ENCODE results near the gene BATF2.
A peak's percentile ranks its signal among the peaks of the same experiment; 100 is the strongest.

DNA sequence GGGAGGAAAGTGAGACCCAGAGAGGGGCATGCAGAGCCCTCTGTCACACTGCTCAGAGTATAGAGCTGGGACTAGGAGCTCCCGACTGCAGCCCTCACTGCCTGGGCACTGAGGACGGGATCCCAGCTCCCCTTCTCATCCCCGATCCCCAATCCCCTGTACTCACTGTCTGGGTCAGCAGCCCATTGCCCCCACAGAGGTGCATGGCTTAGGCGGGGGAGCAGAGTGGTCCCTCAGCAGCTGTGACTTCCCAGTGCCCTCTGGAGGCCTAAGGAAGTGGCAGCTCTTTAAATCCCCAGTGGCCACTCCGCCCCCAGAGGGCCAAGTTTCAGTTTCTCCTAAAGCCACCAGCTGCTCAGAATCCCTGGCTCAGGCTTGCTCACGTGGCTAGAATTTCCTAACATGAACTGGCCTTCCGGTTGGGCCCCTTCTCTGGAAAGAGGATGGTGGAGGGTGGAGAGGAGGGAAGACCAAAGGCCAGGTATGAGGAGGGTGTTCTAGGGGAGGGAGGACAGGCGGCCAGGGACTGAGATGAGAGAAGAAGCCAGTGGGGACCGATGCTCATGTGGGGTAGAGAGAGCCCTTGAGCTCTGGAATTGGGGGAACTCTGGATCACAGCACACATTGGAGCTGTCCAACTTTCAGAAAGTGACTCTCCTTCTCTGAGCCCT, at the start of gene BATF2:
- TF ChIP-seq, protein P1, sequence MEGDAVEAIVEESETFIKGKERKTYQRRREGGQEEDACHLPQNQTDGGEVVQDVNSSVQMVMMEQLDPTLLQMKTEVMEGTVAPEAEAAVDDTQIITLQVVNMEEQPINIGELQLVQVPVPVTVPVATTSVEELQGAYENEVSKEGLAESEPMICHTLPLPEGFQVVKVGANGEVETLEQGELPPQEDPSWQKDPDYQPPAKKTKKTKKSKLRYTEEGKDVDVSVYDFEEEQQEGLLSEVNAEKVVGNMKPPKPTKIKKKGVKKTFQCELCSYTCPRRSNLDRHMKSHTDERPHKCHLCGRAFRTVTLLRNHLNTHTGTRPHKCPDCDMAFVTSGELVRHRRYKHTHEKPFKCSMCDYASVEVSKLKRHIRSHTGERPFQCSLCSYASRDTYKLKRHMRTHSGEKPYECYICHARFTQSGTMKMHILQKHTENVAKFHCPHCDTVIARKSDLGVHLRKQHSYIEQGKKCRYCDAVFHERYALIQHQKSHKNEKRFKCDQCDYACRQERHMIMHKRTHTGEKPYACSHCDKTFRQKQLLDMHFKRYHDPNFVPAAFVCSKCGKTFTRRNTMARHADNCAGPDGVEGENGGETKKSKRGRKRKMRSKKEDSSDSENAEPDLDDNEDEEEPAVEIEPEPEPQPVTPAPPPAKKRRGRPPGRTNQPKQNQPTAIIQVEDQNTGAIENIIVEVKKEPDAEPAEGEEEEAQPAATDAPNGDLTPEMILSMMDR (IDR thresholded peaks at IDR 0.05; ENCODE audit: low read depth, low read length, missing input control) = peak; percentile 58
- TF ChIP-seq, protein P2, sequence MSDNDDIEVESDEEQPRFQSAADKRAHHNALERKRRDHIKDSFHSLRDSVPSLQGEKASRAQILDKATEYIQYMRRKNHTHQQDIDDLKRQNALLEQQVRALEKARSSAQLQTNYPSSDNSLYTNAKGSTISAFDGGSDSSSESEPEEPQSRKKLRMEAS (IDR thresholded peaks at IDR 0.05) = peak; percentile 90
- TF ChIP-seq SP1 (IDR thresholded peaks at IDR 0.05) (peak; percentile 74), GABPA (IDR thresholded peaks at IDR 0.05 in 1 of 2, conservative IDR thresholded peaks at IDR 0.05 in 1 of 2) (peak in 1 of 2 donors; percentile 82), RAD21 (IDR thresholded peaks at IDR 0.05) (peak; percentile 79 to 84), YY1 (IDR thresholded peaks at IDR 0.05) (peak; percentile 77), NR2F2 (IDR thresholded peaks at IDR 0.05) (peak; percentile 74), FOXA1 (IDR thresholded peaks at IDR 0.05) (peak; percentile 52), TAF1 (conservative IDR thresholded peaks at IDR 0.05) (peak; percentile 96)
- TF ChIP-seq, protein P3, sequence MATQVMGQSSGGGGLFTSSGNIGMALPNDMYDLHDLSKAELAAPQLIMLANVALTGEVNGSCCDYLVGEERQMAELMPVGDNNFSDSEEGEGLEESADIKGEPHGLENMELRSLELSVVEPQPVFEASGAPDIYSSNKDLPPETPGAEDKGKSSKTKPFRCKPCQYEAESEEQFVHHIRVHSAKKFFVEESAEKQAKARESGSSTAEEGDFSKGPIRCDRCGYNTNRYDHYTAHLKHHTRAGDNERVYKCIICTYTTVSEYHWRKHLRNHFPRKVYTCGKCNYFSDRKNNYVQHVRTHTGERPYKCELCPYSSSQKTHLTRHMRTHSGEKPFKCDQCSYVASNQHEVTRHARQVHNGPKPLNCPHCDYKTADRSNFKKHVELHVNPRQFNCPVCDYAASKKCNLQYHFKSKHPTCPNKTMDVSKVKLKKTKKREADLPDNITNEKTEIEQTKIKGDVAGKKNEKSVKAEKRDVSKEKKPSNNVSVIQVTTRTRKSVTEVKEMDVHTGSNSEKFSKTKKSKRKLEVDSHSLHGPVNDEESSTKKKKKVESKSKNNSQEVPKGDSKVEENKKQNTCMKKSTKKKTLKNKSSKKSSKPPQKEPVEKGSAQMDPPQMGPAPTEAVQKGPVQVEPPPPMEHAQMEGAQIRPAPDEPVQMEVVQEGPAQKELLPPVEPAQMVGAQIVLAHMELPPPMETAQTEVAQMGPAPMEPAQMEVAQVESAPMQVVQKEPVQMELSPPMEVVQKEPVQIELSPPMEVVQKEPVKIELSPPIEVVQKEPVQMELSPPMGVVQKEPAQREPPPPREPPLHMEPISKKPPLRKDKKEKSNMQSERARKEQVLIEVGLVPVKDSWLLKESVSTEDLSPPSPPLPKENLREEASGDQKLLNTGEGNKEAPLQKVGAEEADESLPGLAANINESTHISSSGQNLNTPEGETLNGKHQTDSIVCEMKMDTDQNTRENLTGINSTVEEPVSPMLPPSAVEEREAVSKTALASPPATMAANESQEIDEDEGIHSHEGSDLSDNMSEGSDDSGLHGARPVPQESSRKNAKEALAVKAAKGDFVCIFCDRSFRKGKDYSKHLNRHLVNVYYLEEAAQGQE (IDR thresholded peaks at IDR 0.05) = peak; percentile 76
- TF ChIP-seq, protein P4, sequence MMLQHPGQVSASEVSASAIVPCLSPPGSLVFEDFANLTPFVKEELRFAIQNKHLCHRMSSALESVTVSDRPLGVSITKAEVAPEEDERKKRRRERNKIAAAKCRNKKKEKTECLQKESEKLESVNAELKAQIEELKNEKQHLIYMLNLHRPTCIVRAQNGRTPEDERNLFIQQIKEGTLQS (IDR thresholded peaks at IDR 0.05) = no peak
- TF ChIP-seq, protein P5, sequence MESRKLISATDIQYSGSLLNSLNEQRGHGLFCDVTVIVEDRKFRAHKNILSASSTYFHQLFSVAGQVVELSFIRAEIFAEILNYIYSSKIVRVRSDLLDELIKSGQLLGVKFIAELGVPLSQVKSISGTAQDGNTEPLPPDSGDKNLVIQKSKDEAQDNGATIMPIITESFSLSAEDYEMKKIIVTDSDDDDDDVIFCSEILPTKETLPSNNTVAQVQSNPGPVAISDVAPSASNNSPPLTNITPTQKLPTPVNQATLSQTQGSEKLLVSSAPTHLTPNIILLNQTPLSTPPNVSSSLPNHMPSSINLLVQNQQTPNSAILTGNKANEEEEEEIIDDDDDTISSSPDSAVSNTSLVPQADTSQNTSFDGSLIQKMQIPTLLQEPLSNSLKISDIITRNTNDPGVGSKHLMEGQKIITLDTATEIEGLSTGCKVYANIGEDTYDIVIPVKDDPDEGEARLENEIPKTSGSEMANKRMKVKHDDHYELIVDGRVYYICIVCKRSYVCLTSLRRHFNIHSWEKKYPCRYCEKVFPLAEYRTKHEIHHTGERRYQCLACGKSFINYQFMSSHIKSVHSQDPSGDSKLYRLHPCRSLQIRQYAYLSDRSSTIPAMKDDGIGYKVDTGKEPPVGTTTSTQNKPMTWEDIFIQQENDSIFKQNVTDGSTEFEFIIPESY (IDR thresholded peaks at IDR 0.05) = peak; percentile 54

All from liver (tissue), 3 donors.